Effector memory CD8-positive, alpha-beta T cell (primary cell): ENCODE measurements around the gene ANGPTL8.

Experiments used
- ATAC-seq: fragments of 150-1000 bp; cut with Tn5 transposase; replicated peaks from 2 replicates; pipeline ENCODE4 v1.10.0; 2021; ENCODE audit warnings: mild to moderate bottlenecking, moderate library complexity
- DNase-seq, 3 experiments: peaks; one replicate each; pipeline ENCODE4 v3.0.0; 2021
- H3K27ac Mint-ChIP-seq, 2 donors: one replicate each; pipeline ENCODE4 v1.8.0; 2022; ENCODE audit warnings: mild to moderate bottlenecking in 2 of 2, mixed read lengths in 2 of 2, moderate library complexity in 2 of 2
- H3K27me3 Mint-ChIP-seq, 2 donors: one replicate each; pipeline ENCODE4 v1.8.0; 2022; ENCODE audit warnings: mixed read lengths in 2 of 2
- H3K36me3 Mint-ChIP-seq: one replicate; pipeline ENCODE4 v1.8.0; 2022; ENCODE audit warnings: mild to moderate bottlenecking, moderate library complexity, mixed read lengths; ENCODE audit not compliant: insufficient read depth
- H3K4me1 Mint-ChIP-seq, 2 donors: one replicate each; pipeline ENCODE4 v1.8.0; 2022; ENCODE audit warnings: low read depth in 2 of 2, mixed read lengths in 2 of 2
- H3K4me3 Mint-ChIP-seq, 2 donors: one replicate each; pipeline ENCODE4 v1.8.0; 2022; ENCODE audit warnings: mild to moderate bottlenecking in 2 of 2, mixed read lengths in 2 of 2, moderate library complexity in 2 of 2
- H3K9me3 Mint-ChIP-seq, 2 donors: one replicate each; pipeline ENCODE4 v1.8.0; 2022; ENCODE audit warnings: mixed read lengths in 2 of 2

The ANGPTL8 gene

DNA sequence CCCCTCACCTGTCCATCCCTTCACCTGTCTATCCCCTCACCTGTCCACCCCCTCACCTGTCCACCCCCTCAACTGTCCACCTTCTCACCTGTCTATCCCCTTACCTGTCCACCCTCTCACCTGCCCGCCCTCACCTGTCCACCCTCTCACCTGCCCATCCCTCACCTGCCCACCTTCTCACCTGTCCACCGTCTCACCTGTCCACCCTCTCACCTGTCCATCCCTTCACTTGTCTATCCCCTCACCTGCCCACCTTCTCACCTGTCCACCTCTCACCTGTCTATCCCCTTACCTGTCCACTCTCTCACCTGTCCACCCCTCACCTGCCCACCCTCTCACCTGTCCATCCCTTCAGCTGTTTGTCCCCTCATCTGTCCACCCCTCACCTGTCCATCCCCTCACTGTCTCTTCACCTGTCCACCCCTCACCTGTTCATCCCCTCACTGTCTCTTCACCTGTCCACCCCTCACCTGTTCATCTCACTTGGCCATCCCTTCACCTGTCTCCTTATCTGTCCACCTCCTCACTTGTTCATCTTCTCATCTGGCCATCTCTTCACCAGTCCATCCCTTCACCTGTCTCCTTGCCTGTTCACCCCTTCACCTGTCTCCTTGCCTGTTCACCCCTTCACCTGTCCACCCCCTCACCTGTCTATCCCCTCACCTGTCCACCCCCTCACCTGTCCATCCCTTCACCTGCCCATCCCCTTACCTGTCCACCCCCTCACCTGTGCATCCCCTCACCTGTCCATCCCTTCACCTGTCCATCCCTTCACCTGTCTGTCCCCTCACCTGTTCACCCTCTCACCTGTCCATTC lies 29.4 kb upstream of the ANGPTL8 start:
- Mint-ChIP-seq H3K27me3 (peaks cover 0 to 6% of the 10 kb centered on the region in 2 donors), H3K4me1 (no peaks in the 10 kb centered on the region), H3K9me3 (no peaks in the 10 kb centered on the region), H3K4me3 (no peak overlapping the region), H3K36me3 (peaks cover 6% of the 10 kb centered on the region), H3K27ac (peak overlapping the region in 1 of 2 donors; percentile 6)
- ATAC-seq (no peak), DNase-seq (no peak)

GRCh38 chr19:11210656-11210928 lies 28.8 kb upstream of the ANGPTL8 start:
- Mint-ChIP-seq H3K9me3 (no peaks in the 10 kb centered on the region), H3K4me1 (no peaks in the 10 kb centered on the region), H3K27ac (peak overlapping the region in 1 of 2 donors; percentile 6), H3K36me3 (peaks cover 6% of the 10 kb centered on the region), H3K4me3 (no peak overlapping the region), H3K27me3 (peaks cover 0 to 6% of the 10 kb centered on the region in 2 donors)
- DNase-seq (no peak), ATAC-seq (no peak)

GRCh38 chr19:11214387-11214786 lies 25.0 kb upstream of the ANGPTL8 start:
- H3K27ac Mint-ChIP-seq = no peak overlapping the region
- H3K9me3 Mint-ChIP-seq = no peaks in the 10 kb centered on the region
- H3K27me3 Mint-ChIP-seq = peaks cover 0 to 9% of the 10 kb centered on the region in 2 donors
- DNase-seq (no peak), ATAC-seq (no peak)
- no peaks in the 10 kb centered on the region for H3K4me1 Mint-ChIP-seq
- peaks cover 6% of the 10 kb centered on the region for H3K36me3 Mint-ChIP-seq
- H3K4me3 Mint-ChIP-seq = no peak overlapping the region

DNA sequence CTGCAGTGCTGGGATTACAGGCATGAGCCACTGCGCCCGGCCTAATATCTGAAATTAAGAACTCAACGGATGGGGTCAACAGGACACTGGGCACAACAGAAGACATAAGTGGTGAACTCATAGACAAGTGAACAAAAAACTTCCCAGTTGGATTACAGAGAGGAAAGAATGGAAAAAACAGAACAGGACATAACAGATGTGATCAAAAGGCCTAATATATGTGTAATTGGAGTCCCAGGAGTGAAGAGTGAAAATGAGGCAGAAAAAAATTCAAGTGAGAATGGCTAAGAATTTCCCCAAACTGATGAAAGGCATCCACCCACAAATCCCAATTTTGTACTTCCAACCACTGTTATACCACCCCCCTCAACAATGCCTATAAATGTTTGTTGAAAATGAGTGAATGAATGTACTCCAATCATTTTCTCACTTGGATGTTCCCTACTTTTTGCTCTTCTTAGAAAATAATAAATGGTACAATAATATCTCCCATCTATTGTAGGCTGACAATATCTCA lies 18.3 kb upstream of the ANGPTL8 start:
- Mint-ChIP-seq H3K9me3 (peaks cover 0 to 4% of the 10 kb centered on the region in 2 donors), H3K27ac (no peak overlapping the region), H3K4me3 (no peak overlapping the region), H3K27me3 (peaks cover 9 to 13% of the 10 kb centered on the region in 2 donors), H3K4me1 (peaks cover 0 to 3% of the 10 kb centered on the region in 2 donors), H3K36me3 (peaks cover 4% of the 10 kb centered on the region)
- no peak for ATAC-seq
- DNase-seq = no peak

GRCh38 chr19:11223200-11223599 lies 16.2 kb upstream of the ANGPTL8 start:
- Mint-ChIP-seq H3K27me3 (peaks cover 0 to 13% of the 10 kb centered on the region in 2 donors), H3K4me1 (peaks cover 0 to 3% of the 10 kb centered on the region in 2 donors), H3K27ac (no peak overlapping the region), H3K4me3 (no peak overlapping the region), H3K9me3 (peaks cover 0 to 4% of the 10 kb centered on the region in 2 donors), H3K36me3 (peaks cover 4% of the 10 kb centered on the region)
- ATAC-seq = no peak
- DNase-seq = no peak

- H3K27me3 Mint-ChIP-seq = peaks cover 7 to 13% of the 10 kb centered on the region in 2 donors
- no peak overlapping the region for H3K27ac Mint-ChIP-seq
- no peak for DNase-seq
- H3K4me1 Mint-ChIP-seq = peaks cover 0 to 3% of the 10 kb centered on the region in 2 donors
- no peak overlapping the region for H3K4me3 Mint-ChIP-seq
- peaks cover 0 to 4% of the 10 kb centered on the region in 2 donors for H3K9me3 Mint-ChIP-seq
- no peak for ATAC-seq
- H3K36me3 Mint-ChIP-seq = peaks cover 4% of the 10 kb centered on the region
These were observed 15.0 kb upstream of the ANGPTL8 start for GRCh38 chr19:11224429-11224828.

- Mint-ChIP-seq H3K36me3 (peaks cover 4% of the 10 kb centered on the region), H3K4me3 (no peak overlapping the region), H3K27ac (no peak overlapping the region), H3K9me3 (peaks cover 0 to 4% of the 10 kb centered on the region in 2 donors), H3K27me3 (peaks cover 10 to 12% of the 10 kb centered on the region in 2 donors), H3K4me1 (peaks cover 0 to 3% of the 10 kb centered on the region in 2 donors)
- ATAC-seq = no peak
- no peak for DNase-seq
These were observed 14.2 kb upstream of the ANGPTL8 start for GRCh38 chr19:11225172-11225571.

DNA sequence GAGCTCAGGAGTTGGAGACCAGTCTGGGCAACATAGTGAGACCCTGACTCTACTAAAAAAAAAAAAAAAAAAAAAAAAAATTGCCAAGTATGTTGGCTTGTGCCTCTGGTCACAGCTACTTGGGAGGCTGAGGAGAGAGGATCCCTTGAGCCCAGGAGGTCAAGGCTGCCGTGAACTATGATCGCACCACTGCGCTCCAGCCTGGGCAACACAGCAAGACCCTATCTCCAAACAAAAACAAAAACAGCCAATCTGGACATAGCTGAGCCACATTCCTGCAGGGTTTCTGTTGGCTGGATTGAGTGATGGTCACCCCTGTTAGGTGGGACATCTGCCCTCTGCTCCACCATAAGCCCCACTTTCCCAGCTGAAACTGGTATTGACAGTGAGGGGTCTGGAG lies 13.6 kb upstream of the ANGPTL8 start:
- Mint-ChIP-seq H3K36me3 (peaks cover 4% of the 10 kb centered on the region), H3K4me1 (peaks cover 0 to 3% of the 10 kb centered on the region in 2 donors), H3K27me3 (peaks cover 6 to 12% of the 10 kb centered on the region in 2 donors), H3K27ac (no peak overlapping the region), H3K9me3 (peaks cover 0 to 2% of the 10 kb centered on the region in 2 donors), H3K4me3 (no peak overlapping the region)
- DNase-seq = no peak
- no peak for ATAC-seq

- Mint-ChIP-seq H3K4me1 (peaks cover 0 to 3% of the 10 kb centered on the region in 2 donors), H3K9me3 (no peaks in the 10 kb centered on the region), H3K4me3 (no peak overlapping the region), H3K27me3 (peaks cover 6 to 12% of the 10 kb centered on the region in 2 donors), H3K36me3 (peaks cover 4% of the 10 kb centered on the region), H3K27ac (no peak overlapping the region)
- no peak for DNase-seq
- ATAC-seq = no peak
These were observed 12.7 kb upstream of the ANGPTL8 start for GRCh38 chr19:11226716-11227166.

GRCh38 chr19:11227195-11227886 lies 12.1 kb upstream of the ANGPTL8 start:
- Mint-ChIP-seq H3K27me3 (peaks cover 2 to 12% of the 10 kb centered on the region in 2 donors), H3K4me3 (no peak overlapping the region), H3K9me3 (no peaks in the 10 kb centered on the region), H3K36me3 (peaks cover 4% of the 10 kb centered on the region), H3K27ac (no peak overlapping the region), H3K4me1 (peaks cover 0 to 2% of the 10 kb centered on the region in 2 donors)
- DNase-seq = no peak
- no peak for ATAC-seq

DNA sequence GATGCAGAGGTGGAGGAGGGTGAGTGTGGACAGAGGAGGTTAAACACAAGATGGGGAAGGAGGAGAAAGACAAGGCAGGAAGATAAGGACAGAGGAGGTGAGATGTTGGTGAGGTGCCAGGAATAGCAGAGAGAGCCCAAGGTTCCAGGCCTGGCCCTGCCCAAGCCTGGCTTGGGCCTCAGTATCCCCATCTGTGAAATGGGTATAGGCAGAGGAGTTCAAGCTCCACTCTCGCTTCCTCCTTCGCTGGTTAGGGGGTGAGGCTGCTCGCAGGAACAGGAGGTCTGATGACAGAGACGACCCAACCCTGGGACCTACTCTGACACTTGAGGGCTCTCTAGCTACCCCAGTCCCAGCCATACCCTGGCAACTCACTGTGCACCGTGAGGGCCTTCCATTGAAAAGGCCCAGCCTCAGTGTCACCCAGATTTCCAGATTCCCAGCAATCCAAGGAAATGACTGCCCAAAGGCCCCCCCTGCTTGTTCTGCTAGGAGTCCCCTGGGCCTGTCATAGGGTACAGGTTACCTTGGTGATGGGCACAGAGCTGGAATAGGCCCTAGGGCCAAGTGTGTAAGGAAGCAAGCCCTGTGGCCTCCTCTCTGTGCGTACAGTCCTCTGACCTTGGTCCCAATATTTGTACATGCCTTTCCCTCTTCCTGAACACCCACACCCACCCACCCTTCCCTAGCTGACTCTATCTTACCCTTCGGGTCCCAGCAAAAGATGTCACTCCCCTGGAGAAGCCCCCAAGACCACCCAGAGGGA lies 8.6 kb upstream of the ANGPTL8 start:
- H3K9me3 Mint-ChIP-seq = no peaks in the 10 kb centered on the region
- H3K27ac Mint-ChIP-seq = no peak overlapping the region

GRCh38 chr19:11232555-11232954 lies 6.9 kb upstream of the ANGPTL8 start:
- H3K27me3 Mint-ChIP-seq = peaks cover 0 to 12% of the 10 kb centered on the region in 2 donors
- no peaks in the 10 kb centered on the region for H3K36me3 Mint-ChIP-seq
- peaks cover 0 to 2% of the 10 kb centered on the region in 2 donors for H3K4me1 Mint-ChIP-seq
- DNase-seq (no peak), ATAC-seq (no peak)
- no peak overlapping the region for H3K4me3 Mint-ChIP-seq
- peaks cover 0 to 2% of the 10 kb centered on the region in 2 donors for H3K9me3 Mint-ChIP-seq
- H3K27ac Mint-ChIP-seq = no peak overlapping the region

More for the DNA sequence above, 8.6 kb upstream of the ANGPTL8 start:
- Mint-ChIP-seq H3K36me3 (no peaks in the 10 kb centered on the region), H3K4me3 (no peak overlapping the region), H3K4me1 (peaks cover 0 to 2% of the 10 kb centered on the region in 2 donors), H3K27me3 (peaks cover 0 to 12% of the 10 kb centered on the region in 2 donors)
- DNase-seq (no peak), ATAC-seq (no peak)

GRCh38 chr19:11233073-11233472 lies 6.3 kb upstream of the ANGPTL8 start:
- no peak for DNase-seq
- H3K36me3 Mint-ChIP-seq = no peaks in the 10 kb centered on the region
- H3K27ac Mint-ChIP-seq = no peak overlapping the region
- H3K4me1 Mint-ChIP-seq = peaks cover 0 to 2% of the 10 kb centered on the region in 2 donors
- no peak for ATAC-seq
- peaks cover 0 to 12% of the 10 kb centered on the region in 2 donors for H3K27me3 Mint-ChIP-seq
- H3K4me3 Mint-ChIP-seq = no peak overlapping the region
- H3K9me3 Mint-ChIP-seq = peaks cover 0 to 2% of the 10 kb centered on the region in 2 donors
